Aorta (tissue), 5 donors: ENCODE results near the gene PRMT9. TPM values are rescaled to one million over a fixed set of nuclear protein-coding genes. Genes with fewer than 3 reads are reported as not detected.

Experiments
- ATAC-seq: fragments of 200-7000 bp; cut with Tn5 transposase; one replicate; pipeline ENCODE4 v1.9.1; 2022; ENCODE audit warnings: moderate library complexity; ENCODE audit not compliant: low FRiP score
- DNase-seq, 2 donors: peaks; one replicate each; pipeline ENCODE4 v3.0.0-alpha.2; 2020
- H3K27ac ChIP-seq, 2 donors: one replicate each; pipeline ENCODE4 v1.5.1; 2013; ENCODE audit warnings: low read length in 2 of 2, mild to moderate bottlenecking in 2 of 2, moderate library complexity in 2 of 2, control low read depth in 1 of 2, inconsistent platforms in 1 of 2, low read depth in 1 of 2
- H3K27me3 ChIP-seq, 2 donors: one replicate each; pipeline ENCODE4 v1.6.1; 2013; ENCODE audit warnings: control low read depth in 1 of 2, low read length in 1 of 2, mild to moderate bottlenecking in 1 of 2, moderate library complexity in 1 of 2; ENCODE audit not compliant: insufficient read depth in 2 of 2, control insufficient read depth in 1 of 2
- H3K36me3 ChIP-seq, 2 donors: one replicate each; pipeline ENCODE4 v1.6.1; 2013; ENCODE audit warnings: control low read depth in 1 of 2, low read length in 1 of 2, mild to moderate bottlenecking in 1 of 2; ENCODE audit not compliant: insufficient read depth in 2 of 2, control insufficient read depth in 1 of 2
- H3K4me1 ChIP-seq, 2 donors: one replicate each; pipeline ENCODE4 v1.6.1; 2013; ENCODE audit warnings: low read length in 2 of 2, control low read depth in 1 of 2, mild to moderate bottlenecking in 1 of 2, moderate library complexity in 1 of 2; ENCODE audit not compliant: insufficient read depth in 2 of 2, control insufficient read depth in 1 of 2
- H3K4me3 ChIP-seq, 2 donors: one replicate each; pipeline ENCODE4 v1.5.1; 2013; ENCODE audit warnings: low read length in 2 of 2, control low read depth in 1 of 2, mild to moderate bottlenecking in 1 of 2
- H3K9me3 ChIP-seq: one replicate; pipeline ENCODE4 v1.6.1; 2013; ENCODE audit warnings: mild to moderate bottlenecking, low read length; ENCODE audit not compliant: control insufficient read depth
- WGBS, 2 donors: extraction: QIAGEN DNeasy Blood & Tissue Kit; methylation state at CpG; one replicate each; pipeline ENCODE4 v1.1.7; 2013; 5-methylcytosine and 5-hydroxymethylcytosine counted together
- intact Hi-C, 2 donors: fragments of 100-400 bp; cut with DNase I; formaldehyde crosslinking; loops; one replicate each; pipeline versions ENCODE4 v1.14.2 to v1.15.0; 2022
- polyA plus RNA-seq, 2 donors: library from polyadenylated mRNA; stranded (reverse); fragments of 200-250 nt; gene quantifications; one replicate each; pipeline ENCODE4 v1.2.3, GENCODE V29; 2013
- total RNA-seq, 2 donors: library from RNA; stranded (reverse); fragmentation: NEBNext Ultra II Directional; extraction: Animal tissue kit (Norgen Biotek cat#: 25700); gene quantifications; one replicate each; pipeline ENCODE4 v1.2.1, GENCODE V29; 2021
- donor health status: healthy with polysubstance abuse.
- donor health status: Bipolar disorder and iron deficiency.
- donor health status: DM: no; HTN: no; CAD: no.
- donor health status: DM: no; HTN: no; CAD: no.
- donor health status: DM: yes; HTN: yes; CAD: no.

Gene PRMT9
- total and polyA plus RNA-seq, 4 donors, result 3.4 to 9.9 (median 8.2) TPM

GRCh38 chr4:147638365-147638764 lies 45.6 kb downstream of the PRMT9 start:
- WGBS, 2 donors, result 50 to 54% methylated on average over 1 of the region's 1 CpG
- ATAC-seq (no peak), DNase-seq (no peak)
- intact Hi-C loops, result no loop called here
- H3K36me3 ChIP-seq, result peaks cover 0 to 8% of the 10 kb centered on the region in 2 donors
- H3K27me3 ChIP-seq, result no peaks in the 10 kb centered on the region
- no peak overlapping the region for H3K27ac ChIP-seq
- H3K4me3 ChIP-seq, result no peak overlapping the region
- no peaks in the 10 kb centered on the region for H3K9me3 ChIP-seq
- H3K4me1 ChIP-seq, result no peaks in the 10 kb centered on the region

GRCh38 chr4:147635348-147635747 lies 48.6 kb downstream of the PRMT9 start:
- no peak overlapping the region for H3K27ac ChIP-seq
- H3K27me3 ChIP-seq, result no peaks in the 10 kb centered on the region
- H3K4me1 ChIP-seq, result no peaks in the 10 kb centered on the region
- no peak for ATAC-seq
- no peaks in the 10 kb centered on the region for H3K9me3 ChIP-seq
- H3K36me3 ChIP-seq, result peaks cover 0 to 11% of the 10 kb centered on the region in 2 donors
- DNase-seq, result no peak
- intact Hi-C loops, result no loop called here
- no peak overlapping the region for H3K4me3 ChIP-seq

- Histone ChIP-seq H3K36me3 (peaks cover 0 to 11% of the 10 kb centered on the region in 2 donors), H3K4me3 (no peak overlapping the region), H3K27ac (no peak overlapping the region), H3K4me1 (no peaks in the 10 kb centered on the region), H3K27me3 (no peaks in the 10 kb centered on the region), H3K9me3 (no peaks in the 10 kb centered on the region)
- intact Hi-C loops, result no loop called here
- ATAC-seq, result no peak
- no peak for DNase-seq
- WGBS, 2 donors, result 99 to 100% methylated on average over 1 of the region's 1 CpG
These were observed 50.3 kb downstream of the PRMT9 start for GRCh38 chr4:147633643-147634042.

GRCh38 chr4:147633113-147633512 lies 50.9 kb downstream of the PRMT9 start:
- Histone ChIP-seq H3K27ac (no peak overlapping the region), H3K4me1 (no peaks in the 10 kb centered on the region), H3K27me3 (no peaks in the 10 kb centered on the region), H3K9me3 (no peaks in the 10 kb centered on the region), H3K36me3 (peaks cover 0 to 11% of the 10 kb centered on the region in 2 donors), H3K4me3 (no peak overlapping the region)
- DNase-seq (no peak), ATAC-seq (no peak)
- 85 to 87% methylated on average over 3 of the region's 3 CpGs for WGBS, 2 donors
- intact Hi-C loops, result no loop called here

- no peak overlapping the region for H3K4me3 ChIP-seq
- no peak overlapping the region for H3K27ac ChIP-seq
- no peaks in the 10 kb centered on the region for H3K9me3 ChIP-seq
- H3K36me3 ChIP-seq, result peaks cover 3 to 8% of the 10 kb centered on the region in 2 donors
- no peaks in the 10 kb centered on the region for H3K27me3 ChIP-seq
- ATAC-seq, result no peak
- intact Hi-C loops, result no loop called here
- no peak for DNase-seq
- no peaks in the 10 kb centered on the region for H3K4me1 ChIP-seq
- WGBS, 2 donors, result 63 to 80% methylated on average over 1 of the region's 1 CpG
These were observed 53.9 kb downstream of the PRMT9 start for GRCh38 chr4:147629783-147630730.

GRCh38 chr4:147628415-147628814 lies 55.5 kb downstream of the PRMT9 start:
- Histone ChIP-seq H3K4me3 (no peak overlapping the region), H3K36me3 (peaks cover 3 to 6% of the 10 kb centered on the region in 2 donors), H3K27ac (no peak overlapping the region), H3K9me3 (no peaks in the 10 kb centered on the region), H3K27me3 (no peaks in the 10 kb centered on the region), H3K4me1 (no peaks in the 10 kb centered on the region)
- DNase-seq, result no peak
- ATAC-seq, result no peak
- 48 to 64% methylated on average over 3 of the region's 3 CpGs for WGBS, 2 donors
- intact Hi-C loops, result no loop called here

- Histone ChIP-seq H3K9me3 (no peaks in the 10 kb centered on the region), H3K27ac (no peak overlapping the region), H3K36me3 (peaks cover 3% of the 10 kb centered on the region in 2 donors), H3K4me1 (no peaks in the 10 kb centered on the region), H3K4me3 (no peak overlapping the region), H3K27me3 (no peaks in the 10 kb centered on the region)
- no peak for DNase-seq
- no peak for ATAC-seq
- intact Hi-C loops, result no loop called here
- WGBS, 2 donors, result 95 to 98% methylated on average over 4 of the region's 4 CpGs
These were observed 57.1 kb downstream of the PRMT9 start for GRCh38 chr4:147626903-147627302.

- ATAC-seq (no peak), DNase-seq (no peak)
- no peak overlapping the region for H3K4me3 ChIP-seq
- no peaks in the 10 kb centered on the region for H3K27me3 ChIP-seq
- 78 to 81% methylated on average over 6 of the region's 6 CpGs for WGBS, 2 donors
- peaks cover 0 to 3% of the 10 kb centered on the region in 2 donors for H3K4me1 ChIP-seq
- intact Hi-C loops, result no loop called here
- peaks cover 3% of the 10 kb centered on the region in 2 donors for H3K36me3 ChIP-seq
- no peak overlapping the region for H3K27ac ChIP-seq
- H3K9me3 ChIP-seq, result no peaks in the 10 kb centered on the region
These were observed 58.2 kb downstream of the PRMT9 start for GRCh38 chr4:147625733-147626132.

- Histone ChIP-seq H3K9me3 (no peaks in the 10 kb centered on the region), H3K27me3 (no peaks in the 10 kb centered on the region), H3K4me3 (no peak overlapping the region), H3K36me3 (peaks cover 0 to 3% of the 10 kb centered on the region in 2 donors), H3K27ac (no peak overlapping the region), H3K4me1 (peaks cover 3% of the 10 kb centered on the region in 2 donors)
- DNase-seq, result no peak
- WGBS, 2 donors, result 76 to 80% methylated on average over 2 of the region's 2 CpGs
- intact Hi-C loops, result no loop called here
- no peak for ATAC-seq
These were observed 63.6 kb downstream of the PRMT9 start for GRCh38 chr4:147620315-147620714.
